HG03097 (cell line): ENCODE measurements around the gene EBF3.

Experiments
- ATAC-seq: cut with Tn5 transposase; IDR thresholded peaks from one replicate; pipeline ENCODE4 v1.9.1; 2021; ENCODE audit not compliant: unreplicated experiment, low FRiP score

EBF3 gene

DNA sequence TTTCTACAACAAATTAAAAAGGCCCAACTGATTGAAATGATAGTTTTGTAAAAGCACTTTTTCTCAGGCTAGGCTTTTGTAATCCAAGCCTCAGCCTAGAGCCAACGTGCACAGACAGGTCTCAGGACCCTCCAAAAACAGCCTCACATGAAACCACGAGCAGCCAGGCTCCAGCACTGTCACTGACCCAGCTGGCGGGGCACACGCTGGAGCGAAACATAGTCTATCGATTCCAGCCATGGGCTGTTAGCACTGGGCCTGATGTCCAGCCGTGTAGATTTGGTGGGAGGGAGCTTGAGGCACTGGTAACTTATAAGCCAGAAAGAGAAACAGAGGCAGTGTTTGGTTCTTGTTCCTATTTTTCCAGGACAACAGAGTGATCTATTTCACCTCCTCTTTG, 104.5 kb downstream of the EBF3 start:
- ATAC-seq, result no peak

DNA sequence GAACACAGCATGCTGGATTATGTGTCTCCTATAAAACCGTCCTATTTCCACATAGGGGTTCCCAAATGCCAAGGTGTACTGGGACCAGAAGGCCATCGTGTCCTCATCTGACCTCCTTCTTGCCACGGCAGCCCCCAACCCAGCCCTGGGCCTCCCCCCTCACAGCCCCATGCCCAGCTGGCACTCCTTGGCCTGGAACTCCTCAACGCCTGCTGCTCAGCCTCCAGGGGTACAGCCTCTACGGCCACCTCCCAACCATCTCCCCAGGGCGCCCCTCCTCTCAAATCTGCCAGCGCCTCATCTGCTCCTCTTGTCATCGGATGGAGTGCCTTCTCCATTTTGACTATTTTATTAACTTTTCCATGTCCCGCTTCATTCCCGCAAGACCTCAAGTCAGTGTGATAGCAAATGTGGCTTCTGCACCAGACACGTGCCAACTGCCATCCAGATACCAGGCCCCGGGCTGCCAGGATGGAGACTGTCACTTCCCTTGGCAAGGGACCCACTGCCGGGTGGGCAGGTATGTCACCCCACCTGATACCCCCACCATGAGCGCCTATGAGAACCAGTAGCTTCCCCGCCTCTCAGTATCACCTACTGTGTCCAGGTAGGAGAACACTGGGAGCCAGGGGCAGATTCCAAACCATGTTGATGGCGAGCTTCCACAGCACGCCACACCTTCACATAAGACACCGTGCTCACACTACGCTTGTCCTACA, 106.7 kb downstream of the EBF3 start:
- no peak for ATAC-seq

DNA sequence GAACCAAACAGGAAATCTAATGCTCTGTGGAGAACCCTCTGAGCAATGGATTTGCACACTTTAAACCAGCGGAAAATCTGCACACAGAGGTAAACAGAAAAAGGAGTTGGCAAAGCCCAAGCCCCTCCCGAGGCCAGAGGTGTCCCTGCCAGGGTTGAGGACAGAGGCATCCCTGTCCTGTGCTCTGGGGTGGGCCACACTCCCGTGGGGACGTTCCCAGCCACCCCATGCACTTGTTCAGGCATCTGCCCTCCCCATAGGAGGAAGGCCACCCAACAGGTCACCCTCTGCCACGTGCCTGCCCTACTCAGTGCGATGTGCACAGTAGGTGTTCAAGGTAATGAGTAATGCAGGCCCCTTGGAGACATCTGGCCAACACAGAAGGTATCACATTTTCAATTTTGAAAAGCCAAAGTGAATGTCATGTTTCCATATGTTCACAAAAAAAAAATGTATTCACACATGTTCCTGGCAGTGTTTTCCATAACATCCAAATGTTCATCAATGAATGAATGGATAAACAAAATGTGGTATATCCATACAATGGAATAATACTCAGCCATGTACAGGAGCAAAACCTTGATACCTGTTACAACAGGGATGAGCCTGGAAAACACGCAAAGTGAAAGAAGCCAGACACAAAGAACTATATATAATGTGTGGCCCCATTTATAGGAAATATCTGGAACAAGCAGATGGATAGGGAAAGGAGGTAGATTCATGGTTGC, 108.1 kb downstream of the EBF3 start:
- no peak for ATAC-seq

DNA sequence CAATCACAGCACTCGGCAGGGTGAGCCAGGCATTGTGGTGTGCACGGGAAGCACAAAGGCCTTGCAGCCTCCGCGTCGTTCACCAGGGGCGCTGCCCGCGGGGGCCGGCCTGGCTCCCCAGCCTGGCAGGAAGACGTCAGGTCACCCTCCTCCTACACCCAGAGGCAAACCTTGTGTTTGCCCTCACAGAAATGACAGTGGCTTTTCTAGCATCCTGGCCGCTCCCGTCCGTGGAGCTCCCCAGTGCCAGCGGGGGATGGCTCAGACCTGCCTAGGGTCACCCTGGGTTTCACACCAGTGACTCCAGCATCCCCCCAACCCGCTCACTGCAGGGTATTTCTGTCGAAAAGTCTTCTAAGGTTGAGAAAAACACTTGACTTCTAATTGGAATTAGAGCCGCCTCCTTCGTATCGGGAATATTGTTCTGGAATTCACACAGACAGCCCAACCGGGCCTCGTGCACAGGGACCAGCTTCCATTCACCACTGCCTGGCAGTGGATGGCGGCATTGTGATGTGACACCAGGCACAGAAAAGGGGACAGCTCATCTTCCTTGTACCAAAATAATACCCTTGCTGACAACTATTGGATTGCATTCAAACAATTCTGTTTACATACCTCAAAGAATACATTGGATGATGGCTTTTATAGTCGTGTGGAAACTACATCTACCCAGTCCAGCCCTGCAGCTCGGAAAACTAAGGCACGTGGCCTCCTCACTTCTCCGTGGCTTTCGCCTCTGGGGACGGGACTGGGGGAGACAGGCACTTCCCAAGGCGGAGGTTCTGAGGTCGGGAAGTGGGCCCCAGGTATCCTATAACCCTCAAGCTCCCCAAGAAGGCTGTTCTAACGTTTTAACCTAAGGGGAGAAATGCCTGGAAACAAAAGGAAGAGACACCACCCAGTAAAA, 109.0 kb downstream of the EBF3 start:
- no peak for ATAC-seq

DNA sequence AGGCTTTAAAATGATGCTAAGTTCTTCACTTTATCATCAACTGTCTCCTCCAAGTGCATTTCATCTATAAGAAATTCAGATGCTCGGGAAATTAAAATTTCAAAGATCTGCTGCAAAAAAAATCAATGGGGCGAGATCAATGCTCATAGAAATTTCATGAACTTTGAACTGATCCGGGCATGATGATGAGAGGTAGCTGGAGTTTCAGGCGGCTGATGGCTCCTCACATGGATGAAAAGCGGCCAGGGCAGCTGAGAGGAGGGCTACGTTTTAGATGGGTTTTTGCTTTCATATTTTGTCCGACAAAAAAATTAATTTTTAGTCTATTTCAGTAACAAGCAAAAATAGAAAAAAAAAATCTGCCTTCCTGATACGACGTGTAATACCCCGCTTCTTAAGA, 109.9 kb downstream of the EBF3 start:
- ATAC-seq, result no peak

DNA sequence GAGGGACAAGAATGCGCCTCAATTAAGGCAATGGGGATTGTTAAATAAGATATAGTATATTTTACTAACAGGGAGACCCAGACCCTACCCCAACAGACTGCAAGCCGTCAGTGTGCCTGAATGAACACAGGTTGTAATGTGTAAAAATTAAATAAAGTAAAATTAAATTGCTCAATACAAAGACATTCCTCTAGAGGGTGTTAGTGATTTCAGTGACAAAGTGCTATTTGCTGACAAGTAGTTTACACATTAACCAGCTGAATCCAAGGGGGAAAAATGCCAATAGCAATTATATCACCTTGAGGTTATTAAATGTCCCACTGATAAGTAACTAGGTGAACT, 110.5 kb downstream of the EBF3 start:
- no peak for ATAC-seq

DNA sequence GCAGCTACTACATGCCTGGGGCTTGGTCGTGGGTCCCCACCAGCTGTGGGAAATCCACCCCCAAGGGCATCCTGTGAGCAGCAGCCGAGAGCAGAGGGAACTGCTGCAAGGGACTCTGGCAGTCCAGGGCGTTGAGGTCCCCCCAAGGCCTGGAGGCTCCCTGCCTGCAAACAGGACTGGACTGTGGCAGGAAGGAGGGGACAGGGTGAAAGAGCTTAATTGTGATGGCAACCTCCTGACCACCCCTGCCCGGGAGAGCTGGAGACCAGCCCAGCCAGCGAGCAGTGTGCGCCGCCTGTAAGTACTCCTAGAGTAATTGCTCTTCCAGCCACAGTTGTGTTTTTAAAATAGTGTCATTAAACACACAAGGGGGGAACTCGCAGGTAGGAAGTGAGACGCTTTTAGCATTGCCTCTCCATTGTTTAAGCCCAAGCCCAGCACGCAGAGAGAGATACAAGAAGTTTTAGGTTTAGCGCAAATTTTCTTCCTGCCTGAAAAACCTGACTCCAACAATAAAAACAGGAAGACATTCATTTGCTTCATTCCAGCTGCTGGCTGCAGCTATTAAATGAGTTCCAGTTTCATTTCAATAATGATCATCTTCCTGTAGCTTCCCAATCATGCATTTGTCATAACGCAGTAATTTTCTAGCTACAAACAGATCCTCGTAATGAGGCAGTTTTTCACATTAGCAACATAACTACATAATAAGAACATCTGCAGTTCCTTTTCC, 111.1 kb downstream of the EBF3 start:
- no peak for ATAC-seq

DNA sequence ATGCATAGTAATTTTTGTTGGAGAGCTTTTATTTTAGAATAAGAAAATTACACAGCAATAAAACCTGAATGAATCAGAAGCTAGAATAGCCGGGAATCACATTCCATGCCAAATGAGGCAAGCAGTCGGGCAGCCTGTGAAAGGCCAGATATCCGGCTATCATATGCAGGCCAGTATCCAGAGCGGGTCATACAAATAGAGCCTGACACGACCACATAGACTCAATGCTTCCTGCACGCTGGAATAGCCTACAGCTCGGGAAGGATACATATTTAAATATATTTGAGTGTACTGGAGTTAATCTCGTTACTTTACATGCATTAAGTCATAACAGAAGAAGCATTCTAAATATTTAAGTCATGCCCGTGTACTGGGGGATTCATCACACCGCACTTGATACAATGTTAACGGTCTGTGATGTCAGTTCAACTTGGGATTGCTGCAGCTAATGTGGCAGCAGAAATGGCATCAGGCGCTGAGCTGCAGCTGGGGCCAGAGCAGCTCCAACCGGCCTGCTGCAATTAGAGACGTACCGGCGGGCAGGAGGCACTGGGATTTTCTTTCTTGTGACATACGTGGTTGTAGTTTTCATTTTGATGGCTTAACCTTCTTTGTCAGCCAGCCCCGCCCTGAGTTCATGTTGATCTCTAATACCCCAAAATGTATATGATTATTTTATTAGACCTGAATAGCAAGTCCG, 112.0 kb downstream of the EBF3 start:
- no peak for ATAC-seq

DNA sequence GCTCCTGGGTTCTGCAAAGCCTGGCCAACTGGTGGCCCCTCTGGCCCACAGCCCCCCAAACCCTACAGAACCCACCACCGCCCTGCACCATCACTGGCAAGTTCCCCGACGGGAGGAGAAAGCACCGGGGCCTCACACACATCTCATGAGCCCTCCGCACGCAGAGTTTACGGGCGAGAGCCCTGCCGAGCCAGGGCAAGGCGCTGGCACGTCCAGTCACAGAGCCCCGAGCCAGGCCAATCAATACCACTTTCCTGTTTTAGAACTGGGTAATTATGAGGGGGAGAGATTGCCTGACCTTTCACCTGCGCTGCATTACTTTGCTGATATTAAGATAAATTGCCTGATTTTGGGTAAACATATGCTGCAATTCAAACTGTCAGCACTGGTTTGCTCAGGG, 113.3 kb downstream of the EBF3 start:
- ATAC-seq, result no peak

DNA sequence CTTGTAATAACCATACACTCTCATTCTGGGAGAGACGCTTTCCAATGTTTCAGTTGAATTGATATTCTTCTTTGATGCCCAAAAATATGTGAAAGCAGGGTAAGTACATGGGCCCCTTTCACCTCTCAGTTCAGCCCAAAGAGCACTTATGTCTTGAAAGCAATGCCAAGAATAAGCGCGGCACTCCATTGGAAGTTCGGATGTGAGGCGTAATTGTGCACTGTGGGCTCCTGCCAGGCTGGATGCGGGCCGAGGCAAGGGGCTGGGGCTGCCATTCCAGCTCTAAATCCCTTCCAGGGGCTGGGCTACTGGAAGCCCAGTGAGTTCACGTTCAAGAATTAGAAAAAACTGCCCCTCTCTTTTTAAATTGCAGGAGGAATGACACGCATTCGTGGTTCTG, 113.8 kb downstream of the EBF3 start:
- no peak for ATAC-seq

DNA sequence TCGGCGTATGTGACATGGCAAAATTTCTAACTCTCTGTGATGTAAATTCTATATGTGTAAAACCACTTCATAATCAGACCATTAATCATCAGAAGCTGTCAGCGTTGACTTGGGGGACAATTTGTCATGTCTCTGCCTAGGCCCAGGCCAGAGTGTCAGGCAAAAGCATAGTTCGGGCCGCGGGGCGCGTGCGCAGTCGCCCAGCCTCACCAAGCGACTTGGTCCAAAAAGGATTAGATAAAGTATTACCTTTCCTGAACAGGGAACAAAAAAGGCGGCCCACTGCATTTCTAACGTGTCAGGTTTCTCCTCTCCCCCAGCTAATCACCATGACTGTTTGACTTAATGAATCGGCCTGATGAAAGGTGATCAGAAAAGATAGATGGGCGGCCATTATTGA, 114.2 kb downstream of the EBF3 start:
- no peak for ATAC-seq

DNA sequence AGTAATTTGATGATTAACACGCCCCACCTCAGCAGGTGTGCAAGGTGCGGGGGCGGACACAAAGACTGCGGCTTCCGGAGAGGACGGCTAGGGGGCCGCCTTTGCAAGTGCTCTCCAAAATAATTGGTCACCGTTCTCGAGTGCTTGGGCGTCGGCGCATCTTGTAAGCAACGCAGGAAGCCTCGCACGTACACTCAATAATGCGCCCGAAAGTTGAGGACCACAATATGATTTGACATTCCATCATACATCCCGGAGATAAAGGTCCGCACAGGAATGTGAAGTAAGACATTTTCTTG, 114.7 kb downstream of the EBF3 start:
- no peak for ATAC-seq

DNA sequence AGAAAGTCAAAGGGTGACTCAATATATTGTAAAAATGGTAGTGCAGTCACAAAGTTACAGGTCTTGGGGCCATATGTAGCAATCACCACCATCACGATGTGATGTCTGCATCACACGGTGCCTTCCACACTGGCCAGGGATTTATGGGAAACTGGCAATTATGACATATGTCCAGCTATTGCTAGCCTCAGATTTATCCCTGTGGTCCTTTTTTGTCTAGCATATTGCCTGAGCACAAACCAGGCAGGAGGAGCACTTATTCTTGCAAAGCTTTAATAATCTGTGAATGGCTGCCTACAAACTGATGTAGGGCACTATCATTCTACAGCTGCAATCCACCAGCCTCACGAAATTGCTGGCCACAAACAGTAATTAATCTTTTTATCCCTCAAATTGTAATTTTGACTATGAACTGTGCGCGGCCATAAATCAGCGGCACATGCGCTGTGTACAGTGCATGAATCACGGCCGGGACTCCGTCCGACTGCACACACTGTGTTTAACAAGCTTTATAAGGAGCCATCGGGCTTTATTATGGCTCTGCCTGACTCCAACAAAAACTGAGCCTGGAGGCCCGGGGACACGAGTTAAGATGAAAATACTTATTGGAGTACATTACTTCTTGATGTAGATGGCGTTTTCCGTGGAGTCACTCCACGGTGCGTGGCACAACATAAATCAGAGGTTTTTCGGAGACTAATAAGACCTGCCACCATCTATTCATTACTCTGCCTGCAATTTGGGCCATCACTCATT, 115.2 kb downstream of the EBF3 start:
- no peak for ATAC-seq

DNA sequence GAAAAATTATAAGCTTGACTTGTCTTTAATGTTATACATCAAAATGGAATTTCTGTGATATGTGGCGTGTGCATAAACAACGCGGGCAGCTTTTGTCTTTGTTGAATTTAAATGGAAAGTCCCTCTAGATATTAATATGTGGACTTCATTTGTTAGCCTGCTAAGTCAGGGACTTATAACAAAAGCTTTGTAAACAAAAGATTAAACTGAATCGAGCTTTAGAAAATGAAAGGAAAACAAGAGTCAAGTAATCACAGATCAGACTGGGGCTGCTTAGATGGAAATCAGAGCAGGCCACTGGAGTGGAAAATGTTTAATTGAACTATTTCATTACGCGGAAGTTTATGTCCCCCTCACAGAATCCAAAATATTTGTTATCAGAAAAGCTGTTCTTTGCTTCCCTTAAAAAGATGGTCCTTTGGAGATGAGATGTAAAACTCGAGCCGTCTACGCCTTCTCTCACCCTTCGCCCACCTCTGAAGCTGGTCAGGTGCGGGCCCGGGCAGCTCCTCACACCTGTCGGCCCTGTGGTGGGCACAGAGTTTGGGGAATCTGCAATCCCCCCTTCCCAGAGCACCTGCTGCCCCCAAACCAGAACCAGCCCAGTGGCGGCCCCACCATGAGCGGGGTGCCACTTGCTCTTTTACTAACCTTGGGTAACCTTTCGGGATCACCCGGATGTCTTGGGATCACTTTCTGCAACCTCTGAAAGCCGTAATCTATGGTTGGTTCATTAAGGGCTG, 116.2 kb downstream of the EBF3 start:
- no peak for ATAC-seq

DNA sequence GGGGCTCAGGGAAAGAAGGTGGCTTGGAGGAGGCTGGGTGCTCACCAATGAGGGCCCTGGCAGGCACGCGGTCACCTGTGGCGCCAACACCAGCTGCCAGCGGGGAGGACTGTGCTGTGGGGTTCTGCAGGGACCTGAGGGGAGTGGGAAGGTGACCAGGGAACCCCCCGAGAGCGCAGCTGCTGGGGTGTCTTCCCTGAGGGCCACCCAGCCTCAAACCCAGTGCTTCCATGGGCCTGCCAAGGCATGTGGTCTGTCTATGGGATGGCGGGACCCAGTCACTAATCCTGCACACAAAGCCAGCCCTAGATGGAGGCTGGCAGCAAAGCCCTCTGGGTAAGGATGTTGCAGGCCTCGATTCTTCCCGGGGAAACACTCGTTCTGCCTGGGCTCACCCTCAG, 117.1 kb downstream of the EBF3 start:
- ATAC-seq, result no peak

DNA sequence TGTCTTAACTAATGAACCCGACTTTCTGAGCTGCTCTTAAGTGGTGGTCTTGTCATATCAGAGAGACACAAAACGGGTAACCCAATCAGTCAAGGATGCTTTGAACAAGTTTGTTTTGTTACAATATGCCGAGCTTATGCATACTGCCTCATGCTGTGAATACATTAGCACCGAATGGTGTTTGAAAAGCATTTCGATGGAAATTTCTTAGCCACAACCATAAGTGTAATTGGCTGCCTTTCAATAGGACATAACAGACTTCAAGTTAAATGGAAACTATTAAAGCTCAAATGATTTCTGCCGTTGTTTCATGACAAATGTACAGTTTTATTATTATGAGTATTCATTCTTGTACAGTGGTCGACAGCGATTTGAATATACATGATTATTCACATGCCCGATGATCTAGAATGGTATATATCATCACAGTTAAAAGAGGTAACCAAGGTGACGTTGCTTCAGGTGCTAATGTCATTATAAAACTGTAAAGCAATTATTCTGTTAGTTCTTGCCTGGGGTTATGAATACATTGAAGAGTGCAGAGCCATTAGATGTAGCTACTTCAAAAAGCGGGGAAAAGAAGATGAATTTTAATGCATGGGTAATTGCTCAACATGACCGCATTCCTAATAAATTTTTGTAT, 118.8 kb downstream of the EBF3 start:
- ATAC-seq, result no peak

DNA sequence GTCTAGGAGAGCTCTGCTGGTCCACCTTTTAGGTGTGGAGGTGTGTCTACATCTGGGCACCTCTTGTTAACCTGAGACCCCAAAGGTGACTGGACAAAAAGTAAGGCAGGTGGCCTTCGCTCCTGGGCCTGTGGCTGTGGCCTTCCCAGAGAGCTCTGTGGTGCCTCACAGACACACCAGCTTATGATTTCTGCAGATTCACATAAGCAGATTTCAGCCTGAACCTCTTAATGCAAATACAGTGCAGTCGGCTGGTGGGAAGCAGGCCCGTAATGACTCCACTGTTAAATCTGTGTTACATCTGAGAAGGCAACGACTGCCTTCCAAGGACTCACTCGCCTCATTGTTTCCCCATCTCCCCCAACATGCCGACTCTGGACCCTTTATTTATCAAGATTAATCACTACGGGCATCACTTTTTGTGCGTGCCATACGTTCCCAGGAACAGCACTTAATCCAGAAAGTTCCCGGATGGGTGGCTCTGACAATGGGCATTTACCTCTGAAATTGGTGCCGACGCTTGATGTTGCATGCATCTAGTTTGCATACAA, 119.8 kb downstream of the EBF3 start:
- ATAC-seq, result no peak

DNA sequence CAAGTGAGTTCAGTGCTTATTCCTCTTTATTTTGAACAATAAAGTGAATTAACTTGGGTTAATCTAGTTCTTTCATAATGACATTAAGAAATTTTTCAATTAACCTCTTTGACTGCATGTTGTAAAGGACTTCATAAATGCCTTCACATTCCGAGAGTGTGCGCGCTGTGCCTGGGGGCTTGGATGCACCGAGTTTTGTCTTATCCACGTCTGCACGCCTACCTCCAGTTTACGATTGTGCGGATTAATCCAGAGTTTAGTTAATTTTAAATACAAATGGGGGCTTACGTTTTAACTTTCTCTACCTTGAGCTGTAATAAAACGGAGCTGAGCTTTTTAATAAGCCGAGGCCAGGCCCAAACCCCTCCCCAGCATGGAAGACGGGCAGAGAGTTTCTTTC, 120.4 kb downstream of the EBF3 start:
- no peak for ATAC-seq
